NOMO-1 (cell line): ENCODE measurements around the gene PFN1.

Experiments
- DNase-seq, 2 experiments: peaks; one replicate each; lab custom pipeline; 2025; ENCODE audit not compliant: unreplicated experiment in 2 of 2; lab: John Stamatoyannopoulos, UW

Gene PFN1

GRCh38 chr17:4946312-4946976 lies 1.9 kb downstream of the PFN1 start:
- peak in 1 of 2 experiments; percentile 15 for DNase-seq

- no peak for DNase-seq
Observed at GRCh38 chr17:4945944-4946280, 2.4 kb downstream of the PFN1 start.

GRCh38 chr17:4945176-4945943 lies 3.0 kb downstream of the PFN1 start:
- peak; percentile 79 to 81 for DNase-seq

- no peak for DNase-seq
Observed at GRCh38 chr17:4944554-4945175, 3.7 kb downstream of the PFN1 start.

- peak; percentile 84 to 89 for DNase-seq
Observed at GRCh38 chr17:4944163-4944553, 4.2 kb downstream of the PFN1 start.

- DNase-seq, result no peak
Observed at GRCh38 chr17:4942760-4943508, 5.4 kb downstream of the PFN1 start.

GRCh38 chr17:4941319-4941610 lies 7.1 kb downstream of the PFN1 start:
- no peak for DNase-seq

- no peak for DNase-seq
Observed at GRCh38 chr17:4940555-4941318, 7.6 kb downstream of the PFN1 start.

GRCh38 chr17:4939796-4940554 lies 8.4 kb downstream of the PFN1 start, which contains the start of the genes RNF167 and SLC25A11:
RNF167 (plus strand) TSS chr17:4940268; CDS start chr17:4940910, 642 bp downstream.
SLC25A11 (minus strand) TSS chr17:4940046; CDS start chr17:4939910, 136 bp downstream.
- DNase-seq, result peak; percentile 99

- no peak for DNase-seq
Observed at GRCh38 chr17:4939546-4939795, 8.9 kb downstream of the PFN1 start.

GRCh38 chr17:4938688-4939545 lies 9.4 kb downstream of the PFN1 start:
- peak in 1 of 2 experiments; percentile 12 for DNase-seq

- no peak for DNase-seq
Observed at GRCh38 chr17:4938069-4938491, 10.2 kb downstream of the PFN1 start.

- no peak for DNase-seq
Observed at GRCh38 chr17:4937553-4937952, 10.8 kb downstream of the PFN1 start.

- no peak for DNase-seq
Observed at GRCh38 chr17:4936436-4936835, 11.9 kb downstream of the PFN1 start.

- DNase-seq, result no peak
Observed at GRCh38 chr17:4935650-4936049, 12.7 kb downstream of the PFN1 start.

- peak; percentile 50 to 54 for DNase-seq
Observed at GRCh38 chr17:4934173-4934979, 14.0 kb downstream of the PFN1 start.

GRCh38 chr17:4933646-4934045 lies 14.7 kb downstream of the PFN1 start:
- DNase-seq, result no peak

- DNase-seq, result no peak
Observed at GRCh38 chr17:4932756-4933155, 15.6 kb downstream of the PFN1 start.
